NB4 (cell line): ENCODE data around the gene ADAP1.

Experiments used
- POLR2A ChIP-seq: IDR thresholded peaks from 2 replicates; pipeline ENCODE4 v1.6.1; 2011; ENCODE audit warnings: mild to moderate bottlenecking; ENCODE audit not compliant: insufficient read length; ENCODE audit errors: extremely low read depth
- TF ChIP-seq, protein P1 (sequence below): IDR thresholded peaks from one replicate; pipeline ENCODE4 v1.5.1; 2012; ENCODE audit warnings: low read depth, low read length
- TF ChIP-seq, protein P2 (sequence below): IDR thresholded peaks from 2 replicates; pipeline ENCODE4 v1.6.1; 2011; ENCODE audit warnings: low read depth, low read length

DNA sequence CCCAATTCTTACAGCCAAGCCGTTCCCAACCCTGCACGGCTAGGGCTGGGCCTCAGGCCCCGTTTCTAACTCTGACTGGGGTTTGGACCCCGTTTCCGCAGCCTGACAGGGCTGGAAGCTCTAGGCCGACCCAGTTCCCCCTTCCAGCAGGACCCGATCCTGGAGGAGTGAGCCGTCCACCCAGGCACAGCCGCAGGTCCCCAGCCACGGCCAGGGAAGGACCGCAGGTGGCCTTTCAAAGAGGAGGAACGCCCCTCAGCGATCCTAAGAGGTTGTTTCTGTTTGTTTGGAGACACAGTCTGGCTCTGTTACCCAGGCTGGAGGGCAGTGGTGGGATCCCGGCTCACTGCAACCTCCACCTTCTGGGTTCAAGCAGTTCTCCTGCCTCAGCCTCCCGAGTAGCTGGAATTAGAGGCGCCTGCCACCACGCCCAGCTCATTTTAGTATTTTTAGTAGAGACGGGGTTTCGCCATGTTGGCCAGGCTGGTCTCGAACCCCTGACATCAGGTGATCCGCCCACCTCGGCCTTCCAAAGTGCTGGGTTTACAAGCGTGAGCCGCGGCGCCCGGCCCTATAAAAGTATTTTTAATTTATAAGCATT lies 78.9 kb downstream of the ADAP1 start:
- TF ChIP-seq, protein P1, sequence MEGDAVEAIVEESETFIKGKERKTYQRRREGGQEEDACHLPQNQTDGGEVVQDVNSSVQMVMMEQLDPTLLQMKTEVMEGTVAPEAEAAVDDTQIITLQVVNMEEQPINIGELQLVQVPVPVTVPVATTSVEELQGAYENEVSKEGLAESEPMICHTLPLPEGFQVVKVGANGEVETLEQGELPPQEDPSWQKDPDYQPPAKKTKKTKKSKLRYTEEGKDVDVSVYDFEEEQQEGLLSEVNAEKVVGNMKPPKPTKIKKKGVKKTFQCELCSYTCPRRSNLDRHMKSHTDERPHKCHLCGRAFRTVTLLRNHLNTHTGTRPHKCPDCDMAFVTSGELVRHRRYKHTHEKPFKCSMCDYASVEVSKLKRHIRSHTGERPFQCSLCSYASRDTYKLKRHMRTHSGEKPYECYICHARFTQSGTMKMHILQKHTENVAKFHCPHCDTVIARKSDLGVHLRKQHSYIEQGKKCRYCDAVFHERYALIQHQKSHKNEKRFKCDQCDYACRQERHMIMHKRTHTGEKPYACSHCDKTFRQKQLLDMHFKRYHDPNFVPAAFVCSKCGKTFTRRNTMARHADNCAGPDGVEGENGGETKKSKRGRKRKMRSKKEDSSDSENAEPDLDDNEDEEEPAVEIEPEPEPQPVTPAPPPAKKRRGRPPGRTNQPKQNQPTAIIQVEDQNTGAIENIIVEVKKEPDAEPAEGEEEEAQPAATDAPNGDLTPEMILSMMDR: no peak
- no peak for TF ChIP-seq POLR2A
- TF ChIP-seq, protein P2, sequence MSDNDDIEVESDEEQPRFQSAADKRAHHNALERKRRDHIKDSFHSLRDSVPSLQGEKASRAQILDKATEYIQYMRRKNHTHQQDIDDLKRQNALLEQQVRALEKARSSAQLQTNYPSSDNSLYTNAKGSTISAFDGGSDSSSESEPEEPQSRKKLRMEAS: no peak
